ENCODE results near the gene RFTN1. TPM values are rescaled to one million over a fixed set of nuclear protein-coding genes. Genes with fewer than 3 reads are reported as not detected.

RFTN1 gene
- total and polyA plus RNA-seq, 10 of the 15 experiments (the other 5 are each of a cell fraction or from before 2014, with no cell fraction given): 20.6 to 213 (median 147) TPM

- CTCF ChIA-PET: interaction anchor here (2.2 kb wide), 1 partner anchor 18 kb away, joined by 11 read pairs; no protein-coding TSS in a partner anchor
- in situ Hi-C loops (cut with MboI) (loop anchor here (25.0 kb wide), 1 partner anchor 1138 kb away; no protein-coding TSS in a partner anchor), intact Hi-C loops (cut with micrococcal nuclease; ENCODE audit: unreplicated experiment) (no loop called here)
- Histone ChIP-seq H3K9ac (ENCODE audit: control insufficient read depth, insufficient read depth, low read length) (no peak overlapping the region), H4K20me1 (ENCODE audit: control insufficient read depth, insufficient read depth) (0 out of 2 replicates have a peak, but pooled peaks cover 2% of the 10 kb centered on the region), H3K79me2 (ENCODE audit: control insufficient read depth, insufficient read depth, low read length) (peaks cover 98% of the 10 kb centered on the region), H3K27me3 (replicated peaks in 1 of 2; ENCODE audit: control insufficient read depth in 2 of 2, insufficient read depth in 2 of 2, low read length in 1 of 2) (no peaks in the 10 kb centered on the region), H2AFZ (ENCODE audit: control insufficient read depth, low read depth, low read length) (no peak overlapping the region), H3K9me3 (replicated peaks; ENCODE audit: control insufficient read depth, insufficient read depth, low read length) (peaks cover 2% of the 10 kb centered on the region; the same call in 2 of the 3 replicates), H3K27ac (ENCODE audit: control insufficient read depth, insufficient read depth) (no peak overlapping the region; the same call in 1 of the 2 replicates), H3K4me1 (ENCODE audit: control insufficient read depth, insufficient read depth, low read length) (peaks cover 66% of the 10 kb centered on the region), H3K4me3 (no peak overlapping the region), H3K4me2 (ENCODE audit: control insufficient read depth, insufficient read depth) (no peak overlapping the region), H3K36me3 (ENCODE audit: control insufficient read depth in 2 of 2, insufficient read depth in 2 of 2, low read length in 1 of 2) (peaks cover 10 to 20% of the 10 kb centered on the region in 2 experiments)
- WGBS (ENCODE audit: insufficient coverage, insufficient replicate concordance, low lambda C conversion rate, missing lambda C conversion rate): 56% methylated on average over 1 of the region's 1 CpG
- no peak for DNase-seq (ENCODE audit: low read depth, low spot score)
- no peak for FAIRE-seq
- SMC1A ChIA-PET (ENCODE audit: uncharacterized antibody, unreplicated experiment): interaction anchor here (1.5 to 25.8 kb wide), 6 partner anchors 9 to 73 kb away, joined by 3 to 295 read pairs (median 46); no protein-coding TSS in a partner anchor
- BruUV-seq (replicated peaks): no TSS peak
- TF ChIP-seq PKNOX1 (IDR thresholded peaks at IDR 0.05) (peak; percentile 64), IKZF2 (IDR thresholded peaks at IDR 0.05) (no peak)
- POLR2A ChIA-PET: interaction anchor here (0.9 to 1.6 kb wide), 4 partner anchors 12 to 102 kb away, joined by 3 to 5 read pairs (median 4); no protein-coding TSS in a partner anchor
- ATAC-seq: no peak
- RAD21 ChIA-PET (ENCODE audit: unreplicated experiment): interaction anchor here (5.6 to 7.0 kb wide), 2 partner anchors 8 to 17 kb away, joined by 50 to 70 read pairs; no protein-coding TSS in a partner anchor
Observed at GRCh38 chr3:16500093-16500492, 13.4 kb downstream of the RFTN1 start.

GRCh38 chr3:16499351-16499750, 14.1 kb downstream of the RFTN1 start:
- H4K20me1 ChIP-seq (ENCODE audit: control insufficient read depth, insufficient read depth): 0 out of 2 replicates have a peak, but pooled peaks cover 2% of the 10 kb centered on the region
- POLR2A ChIA-PET: interaction anchor here (0.8 to 5.4 kb wide), 6 partner anchors 8 to 101 kb away, joined by 3 to 47 read pairs (median 5); no protein-coding TSS in a partner anchor

More at GRCh38 chr3:16499351-16499750, 14.1 kb downstream of the RFTN1 start:
- ChIA-PET SMC1A (ENCODE audit: uncharacterized antibody, unreplicated experiment) (interaction anchor here (1.0 to 25.8 kb wide), 7 partner anchors 9 to 72 kb away, joined by 3 to 295 read pairs (median 9); no protein-coding TSS in a partner anchor), CTCF (interaction anchor here (0.8 to 1.3 kb wide), 5 partner anchors 10 to 209 kb away, joined by 3 to 4 read pairs (median 4); no protein-coding TSS in a partner anchor), RAD21 (ENCODE audit: unreplicated experiment) (interaction anchor here (1.1 to 7.0 kb wide), 3 partner anchors 9 to 67 kb away, joined by 3 to 70 read pairs (median 50); no protein-coding TSS in a partner anchor)
- no peaks in the 10 kb centered on the region for H3K27me3 ChIP-seq (replicated peaks in 1 of 2; ENCODE audit: control insufficient read depth in 2 of 2, insufficient read depth in 2 of 2, low read length in 1 of 2)
- peaks cover 7 to 20% of the 10 kb centered on the region in 2 experiments for H3K36me3 ChIP-seq (ENCODE audit: control insufficient read depth in 2 of 2, insufficient read depth in 2 of 2, low read length in 1 of 2)
- 96% methylated on average over 4 of the region's 4 CpGs for WGBS (ENCODE audit: insufficient coverage, insufficient replicate concordance, low lambda C conversion rate, missing lambda C conversion rate)
- H3K27ac ChIP-seq (ENCODE audit: control insufficient read depth, insufficient read depth): no peak overlapping the region
- H3K79me2 ChIP-seq (ENCODE audit: control insufficient read depth, insufficient read depth, low read length): peaks cover 98% of the 10 kb centered on the region
- TF ChIP-seq E2F4 (IDR thresholded peaks at IDR 0.05; ENCODE audit: low read depth, low read length): no peak
- no peak for TF ChIP-seq CEBPB (IDR thresholded peaks at IDR 0.05; ENCODE audit: borderline replicate concordance in 1 of 2, low read depth in 2 of 2, low read length in 2 of 2)
- TF ChIP-seq PAX5 (IDR thresholded peaks at IDR 0.05; ENCODE audit: borderline replicate concordance, low read depth, low read length): no peak
- TF ChIP-seq MEF2B (IDR thresholded peaks at IDR 0.05; ENCODE audit: partially characterized antibody, poor library complexity, severe bottlenecking): no peak
- no peak for TF ChIP-seq RB1 (IDR thresholded peaks at IDR 0.05; ENCODE audit: borderline replicate concordance)
- TF ChIP-seq PBX3 (IDR thresholded peaks at IDR 0.05; ENCODE audit: insufficient replicate concordance, low read depth, low read length): no peak
- no peak for TF ChIP-seq USF1 (IDR thresholded peaks at IDR 0.05; ENCODE audit: borderline replicate concordance, extremely low read length, insufficient read depth, low read depth, low read length)
- no peak overlapping the region for H2AFZ ChIP-seq (ENCODE audit: control insufficient read depth, low read depth, low read length)
- H3K4me3 ChIP-seq: no peak overlapping the region
- H3K4me2 ChIP-seq (ENCODE audit: control insufficient read depth, insufficient read depth): no peak overlapping the region
- peaks cover 60% of the 10 kb centered on the region for H3K4me1 ChIP-seq (ENCODE audit: control insufficient read depth, insufficient read depth, low read length)
- H3K9ac ChIP-seq (ENCODE audit: control insufficient read depth, insufficient read depth, low read length): no peak overlapping the region
- no TSS peak for BruUV-seq (replicated peaks)
- in situ Hi-C loops (cut with MboI) (no loop called here), intact Hi-C loops (cut with micrococcal nuclease; ENCODE audit: unreplicated experiment) (no loop called here)
- no peak for FAIRE-seq
- ATAC-seq: no peak
- DNase-seq (ENCODE audit: low read depth, low spot score): no peak
- H3K9me3 ChIP-seq (replicated peaks; ENCODE audit: control insufficient read depth, insufficient read depth, low read length): peaks cover 2% of the 10 kb centered on the region; the same call in 2 of the 3 replicates
